DOHH2 (cell line): ENCODE data around the gene SEPTIN6.

Experiments
- CTCF ChIP-seq: fragments of 200-600 bp; sonication (generic); IDR thresholded peaks from one replicate; pipeline ENCODE4 v1.5.1; 2014; ENCODE audit warnings: antibody characterized with exemption, mild to moderate bottlenecking, low read depth, low read length; ENCODE audit not compliant: poor library complexity, severe bottlenecking
- EZH2phosphoT487 ChIP-seq: fragments of 200-600 bp; sonication (generic); IDR thresholded peaks from 2 replicates; pipeline ENCODE4 v1.6.1; 2017; ENCODE audit warnings: borderline replicate concordance, mild to moderate bottlenecking, antibody characterized with exemption, low read length, moderate library complexity, mixed read lengths

GRCh38 chrX:119676949-119677653 lies 15.9 kb downstream of the SEPTIN6 start:
- TF ChIP-seq CTCF (no peak), EZH2phosphoT487 (no peak)
